DMS53 (cell line): ENCODE measurements around the gene RPL21.
"Not testable (repeated sequence)": the region's sequence is repeated elsewhere in the genome, so short reads cannot be mapped to it uniquely, and the experiment has no call there.

Experiments used
- DNase-seq: peaks from one replicate; lab custom pipeline; 2025; lab: John Stamatoyannopoulos, UW

Gene RPL21

GRCh38 chr13:27289011-27289665 lies 37.8 kb downstream of the RPL21 start:
- DNase-seq, result no peak

GRCh38 chr13:27290715-27291114 lies 39.4 kb downstream of the RPL21 start:
- no peak for DNase-seq

- DNase-seq, result not testable (repeated sequence)
Observed at GRCh38 chr13:27291967-27292366, 40.6 kb downstream of the RPL21 start.

- DNase-seq, result no peak
Observed at GRCh38 chr13:27293076-27293691, 41.8 kb downstream of the RPL21 start.

DNA sequence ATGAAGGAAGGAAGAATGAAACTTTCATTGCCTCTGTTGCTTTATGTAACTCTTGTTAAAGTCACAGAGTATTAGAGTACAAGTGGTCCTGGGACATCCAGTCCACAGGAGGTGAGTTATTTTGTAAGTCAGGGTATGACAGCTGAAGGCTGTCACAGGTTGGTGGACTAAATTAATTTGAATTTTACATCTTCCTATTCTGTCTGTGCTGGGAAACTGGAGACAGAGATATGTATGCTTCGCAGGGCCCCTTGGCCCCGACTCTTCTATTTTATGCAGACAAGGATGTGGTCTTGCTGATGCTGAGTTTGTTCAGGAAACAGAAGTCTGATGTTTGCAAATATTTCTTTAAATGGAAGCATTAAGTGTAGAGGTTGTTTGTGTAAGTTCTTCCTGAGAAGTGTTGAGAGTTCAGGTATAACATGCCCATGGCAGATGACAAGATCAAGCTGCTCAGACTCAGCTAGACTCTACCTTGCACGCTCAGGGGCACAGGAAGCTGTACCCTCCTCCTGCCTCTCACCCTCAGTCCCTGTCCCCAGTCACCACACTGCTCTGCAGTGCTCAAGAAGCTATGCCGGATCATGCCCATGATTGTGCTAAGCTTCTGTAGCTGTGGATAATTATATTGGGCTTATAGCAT lies 42.6 kb downstream of the RPL21 start:
- no peak for DNase-seq

DNA sequence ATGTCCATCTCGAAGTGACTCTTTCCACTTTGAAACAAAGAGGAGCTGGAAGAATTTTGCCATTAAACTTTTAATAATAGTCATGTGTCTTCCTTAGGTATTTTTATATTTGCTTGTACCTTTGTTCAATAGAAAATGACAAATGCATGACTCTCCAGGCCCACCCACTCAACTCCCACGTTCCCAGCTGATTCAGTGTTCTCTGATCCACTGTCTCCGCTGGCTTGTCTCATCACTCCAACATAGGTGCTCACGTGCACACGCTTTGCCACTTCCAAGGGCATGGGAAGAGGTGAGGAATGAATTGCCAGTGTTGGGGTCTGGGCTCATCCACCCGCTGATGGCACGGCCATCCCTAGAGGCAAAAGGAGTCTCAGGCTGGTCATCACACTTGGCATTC lies 43.7 kb downstream of the RPL21 start:
- DNase-seq, result no peak

DNA sequence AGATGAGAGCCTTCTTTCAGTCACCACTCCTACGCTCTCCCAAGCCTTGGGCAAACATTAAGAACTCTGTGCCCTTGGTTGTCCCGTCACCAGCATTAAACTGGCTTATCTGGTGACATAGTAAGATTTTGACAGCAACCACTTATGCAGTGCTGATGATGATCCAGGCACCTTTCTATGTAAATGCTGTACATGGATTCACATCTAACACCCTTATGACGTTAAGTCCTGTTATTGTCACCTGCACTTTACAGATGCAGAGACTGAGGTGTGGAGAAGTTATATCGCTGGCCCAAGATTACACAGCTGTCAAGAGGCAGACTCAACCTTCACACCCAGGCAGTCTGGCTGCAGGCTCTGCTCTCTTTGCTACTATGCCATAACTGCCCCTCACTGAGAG lies 44.3 kb downstream of the RPL21 start:
- DNase-seq, result no peak

GRCh38 chr13:27296496-27296895 lies 45.1 kb downstream of the RPL21 start:
- no peak for DNase-seq

DNA sequence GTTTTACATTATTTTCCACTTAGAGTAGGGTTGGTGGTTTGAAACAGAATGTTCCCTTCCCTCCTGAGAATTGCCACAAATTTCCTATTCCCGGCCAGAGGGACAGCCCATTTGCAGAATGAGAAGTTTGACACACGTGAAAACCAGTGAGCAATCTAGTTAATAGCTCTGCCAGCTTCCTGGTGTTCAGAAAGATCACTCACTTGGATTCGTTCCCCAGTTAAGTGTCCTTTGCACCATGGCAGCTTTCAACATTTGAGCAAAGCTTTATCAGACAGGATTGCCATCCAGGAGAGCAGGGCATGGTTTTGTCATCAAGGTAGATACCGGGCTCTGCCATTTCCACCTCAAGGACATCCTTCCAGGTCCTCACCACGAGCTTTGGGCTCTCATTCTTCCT lies 47.5 kb downstream of the RPL21 start:
- DNase-seq, result no peak

DNA sequence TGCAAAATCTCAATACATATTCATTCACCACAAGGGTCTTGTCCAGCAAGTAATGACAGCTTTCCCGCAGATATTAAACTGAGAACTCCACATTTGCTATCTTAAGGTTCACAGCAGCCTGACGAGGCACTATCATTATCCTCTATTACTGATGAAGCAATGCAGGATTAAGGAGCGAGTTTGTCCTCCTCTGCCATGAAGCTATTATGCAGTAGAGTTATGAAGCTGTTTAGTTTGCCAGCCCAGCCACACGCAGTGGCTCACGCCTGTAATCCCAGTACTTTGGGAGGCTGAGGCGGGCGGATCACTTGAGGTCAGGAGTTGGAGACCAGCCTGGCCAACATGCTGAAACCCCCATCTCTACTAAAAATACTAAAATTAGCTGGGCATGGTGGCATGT lies 49.0 kb downstream of the RPL21 start:
- DNase-seq, result not testable (repeated sequence)

- no peak for DNase-seq
Observed at GRCh38 chr13:27300941-27301586, 49.7 kb downstream of the RPL21 start.

- no peak for DNase-seq
Observed at GRCh38 chr13:27302643-27303262, 51.4 kb downstream of the RPL21 start.

GRCh38 chr13:27304099-27304498 lies 52.7 kb downstream of the RPL21 start:
- no peak for DNase-seq

DNA sequence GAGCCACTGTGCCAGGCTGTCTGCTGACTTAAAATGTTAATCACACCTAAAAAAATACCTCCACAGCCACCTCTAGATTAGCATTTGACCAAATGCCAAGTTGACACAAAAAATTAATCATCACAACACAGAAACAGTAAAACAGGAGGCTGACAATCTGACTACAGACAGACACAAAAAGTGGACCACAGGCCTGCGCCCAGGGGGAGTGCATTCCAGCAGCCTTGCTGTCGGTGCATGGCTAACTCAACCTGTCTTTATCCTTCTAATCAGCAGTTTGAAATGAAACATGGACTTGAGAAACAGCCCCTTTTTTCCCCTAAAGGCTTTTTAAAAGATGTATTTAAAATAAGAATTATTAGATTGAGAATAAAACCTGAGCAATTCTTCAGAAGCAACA lies 53.3 kb downstream of the RPL21 start:
- no peak for DNase-seq
